ENCODE results near the gene ZNF579. TPM values are rescaled to one million over a fixed set of nuclear protein-coding genes. Genes with fewer than 3 reads are reported as not detected.

The ZNF579 gene
- total RNA-seq, 1 donor from 2014 or later = 3.4 TPM

- no peak for ATAC-seq
These were observed 31.5 kb upstream of the ZNF579 start for GRCh38 chr19:55611983-55612645.

DNA sequence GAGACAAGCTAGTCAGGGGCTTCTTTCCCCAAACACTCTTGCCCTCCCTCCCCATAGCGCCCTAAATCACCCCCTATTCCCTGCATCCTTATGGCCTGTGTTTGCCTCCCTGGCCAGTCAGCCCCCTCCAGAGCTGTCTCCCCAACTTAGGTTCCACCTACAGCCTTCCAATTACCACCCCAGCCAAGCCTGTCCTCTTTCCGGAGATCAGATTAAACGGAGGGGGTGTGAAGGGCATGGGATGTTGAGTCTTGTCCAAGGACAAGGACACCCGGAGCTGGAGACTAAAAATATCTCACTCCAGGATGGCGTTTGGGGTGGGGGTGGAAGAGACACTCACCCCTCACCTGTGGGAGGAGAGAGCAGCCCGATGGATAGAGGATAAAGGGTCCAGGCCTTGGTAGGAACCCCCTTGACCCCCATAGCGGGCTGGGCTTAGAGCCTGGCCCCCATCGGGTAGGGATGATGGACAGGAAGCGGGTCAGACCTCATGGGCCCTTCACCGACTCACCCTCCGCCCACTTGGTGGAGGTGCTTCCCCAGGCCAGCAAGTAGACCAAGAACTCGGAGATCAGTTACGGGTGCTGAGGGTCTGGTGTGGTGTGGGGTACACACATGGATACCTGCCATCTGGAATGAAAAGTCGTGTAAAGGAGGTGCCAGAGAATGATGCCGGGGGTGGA, 30.8 kb upstream of the ZNF579 start:
- ATAC-seq = no peak

DNA sequence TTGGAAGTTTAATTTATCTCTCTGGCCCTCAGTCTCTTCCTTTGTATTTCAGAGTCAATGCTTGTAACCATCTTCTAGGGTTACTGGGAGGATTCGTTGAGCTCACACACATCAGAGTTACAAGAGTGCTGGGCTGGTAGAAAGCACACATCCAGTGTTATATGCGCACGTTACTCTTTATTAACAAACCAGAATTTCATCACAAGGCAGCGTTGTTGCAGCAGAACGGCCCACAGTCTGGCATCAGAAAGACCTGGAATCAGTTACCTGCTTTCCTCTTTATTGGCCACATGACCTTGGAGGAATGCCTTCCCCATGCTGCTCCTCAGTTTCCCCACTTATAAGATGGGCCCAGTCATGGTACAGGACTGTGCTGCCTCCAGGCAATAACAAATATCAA, 28.7 kb upstream of the ZNF579 start:
- ATAC-seq = no peak

DNA sequence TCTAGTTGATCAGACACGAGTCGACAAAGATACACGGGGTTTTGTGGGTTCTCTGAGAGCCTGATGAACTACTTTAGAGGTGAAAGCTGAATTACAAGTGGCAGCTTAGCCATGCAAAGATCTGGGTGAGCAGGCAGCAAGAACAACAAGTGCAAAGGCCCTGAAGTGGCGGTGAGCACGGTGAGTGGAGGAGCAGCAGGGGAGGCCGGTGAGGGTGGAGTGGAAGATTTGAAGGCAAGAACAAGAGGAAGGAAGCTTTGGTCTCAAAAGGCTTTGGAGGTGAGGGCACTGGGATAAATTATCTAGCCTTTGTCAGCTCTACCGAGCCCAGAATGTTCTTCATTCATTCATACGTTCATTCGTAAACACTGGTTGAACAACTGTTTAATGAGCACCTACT, 26.2 kb upstream of the ZNF579 start:
- ATAC-seq = no peak

DNA sequence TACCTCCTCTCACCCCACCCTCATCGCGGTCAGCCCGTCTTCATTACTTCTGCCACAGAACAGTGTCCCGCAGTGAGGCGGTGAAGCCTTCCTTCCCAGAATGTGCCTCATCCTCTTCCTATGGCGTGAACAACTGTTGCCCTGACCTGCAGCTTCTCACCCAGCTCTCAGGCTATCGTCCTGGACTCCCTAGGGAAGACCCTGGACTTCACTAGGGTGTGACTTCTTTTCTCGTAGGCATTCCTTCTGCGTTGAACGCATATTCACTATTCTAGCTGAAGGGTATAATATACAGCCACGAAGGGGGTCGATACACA, 25.8 kb upstream of the ZNF579 start:
- no peak for ATAC-seq

DNA sequence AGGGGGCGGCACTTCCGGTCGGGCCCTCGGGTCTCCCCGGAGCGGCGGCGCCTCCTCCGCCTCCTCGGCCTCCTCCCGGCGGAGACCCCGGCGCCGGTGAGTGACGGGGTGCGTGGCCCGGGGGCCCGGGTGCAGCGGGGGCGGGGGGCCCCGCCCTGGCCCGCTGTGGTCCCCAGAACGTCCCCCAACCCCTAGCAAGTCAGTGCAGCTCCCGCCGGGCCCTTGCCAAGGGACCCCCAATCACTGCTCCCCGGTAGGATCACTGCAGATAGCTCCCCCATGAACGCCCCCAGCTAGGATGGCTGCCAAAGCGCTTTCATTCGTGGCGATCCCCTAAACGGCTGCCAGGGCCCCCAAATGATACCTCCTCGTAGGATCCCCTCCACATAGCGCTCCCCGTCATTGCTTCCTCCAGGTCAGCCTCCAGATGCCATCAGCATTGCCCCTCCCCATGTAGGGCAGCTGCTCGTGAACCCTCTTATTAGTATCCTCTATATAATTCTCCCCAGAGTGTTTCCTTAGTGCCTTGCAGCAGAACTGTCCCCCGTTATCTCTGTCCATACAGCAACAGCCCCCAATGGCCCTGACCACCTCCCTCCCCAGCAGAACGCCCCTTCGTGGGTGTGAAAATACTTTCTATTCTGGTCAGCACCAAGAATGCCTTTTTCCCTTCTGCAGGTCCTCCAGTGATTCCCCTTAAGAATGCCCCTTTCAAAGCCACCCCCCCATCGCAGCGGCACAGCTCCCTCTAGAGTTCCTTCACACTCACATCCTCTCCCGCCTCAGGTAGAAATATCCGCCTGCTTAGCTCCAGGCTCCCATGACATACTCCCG, 25.2 kb upstream of the ZNF579 start, which contains the start of gene ZNF865:
ZNF865 (plus strand) TSS at position 11 of the 834 bp plus-strand sequence. CDS start 7,972 bp downstream, outside the sequence.
- ATAC-seq = peak; percentile 57

DNA sequence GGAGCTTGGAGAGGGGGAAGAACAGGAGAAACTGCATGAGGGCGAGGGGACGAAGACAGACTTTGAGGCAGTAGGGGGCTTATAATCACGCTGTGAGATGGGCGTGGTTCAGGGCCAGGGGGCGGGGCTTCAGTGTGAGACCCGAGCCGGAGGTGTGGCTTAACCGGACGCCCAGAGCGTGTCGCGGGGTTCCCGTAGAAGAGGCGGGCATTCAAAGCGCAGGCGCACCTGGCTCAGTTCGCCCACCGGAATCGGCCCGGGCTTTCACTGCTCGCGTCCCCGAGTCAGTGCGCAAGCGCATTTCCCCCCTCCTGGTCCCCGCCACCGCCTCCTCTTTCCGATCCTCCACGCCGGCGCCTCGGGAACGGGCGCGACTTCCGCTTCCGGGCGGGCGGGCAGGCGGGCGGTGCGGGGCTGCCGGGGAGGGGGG, 24.6 kb upstream of the ZNF579 start:
- ATAC-seq = peak; percentile 73

GRCh38 chr19:55603581-55604292, 23.1 kb upstream of the ZNF579 start:
- no peak for ATAC-seq

GRCh38 chr19:55603115-55603514, 22.5 kb upstream of the ZNF579 start:
- no peak for ATAC-seq

DNA sequence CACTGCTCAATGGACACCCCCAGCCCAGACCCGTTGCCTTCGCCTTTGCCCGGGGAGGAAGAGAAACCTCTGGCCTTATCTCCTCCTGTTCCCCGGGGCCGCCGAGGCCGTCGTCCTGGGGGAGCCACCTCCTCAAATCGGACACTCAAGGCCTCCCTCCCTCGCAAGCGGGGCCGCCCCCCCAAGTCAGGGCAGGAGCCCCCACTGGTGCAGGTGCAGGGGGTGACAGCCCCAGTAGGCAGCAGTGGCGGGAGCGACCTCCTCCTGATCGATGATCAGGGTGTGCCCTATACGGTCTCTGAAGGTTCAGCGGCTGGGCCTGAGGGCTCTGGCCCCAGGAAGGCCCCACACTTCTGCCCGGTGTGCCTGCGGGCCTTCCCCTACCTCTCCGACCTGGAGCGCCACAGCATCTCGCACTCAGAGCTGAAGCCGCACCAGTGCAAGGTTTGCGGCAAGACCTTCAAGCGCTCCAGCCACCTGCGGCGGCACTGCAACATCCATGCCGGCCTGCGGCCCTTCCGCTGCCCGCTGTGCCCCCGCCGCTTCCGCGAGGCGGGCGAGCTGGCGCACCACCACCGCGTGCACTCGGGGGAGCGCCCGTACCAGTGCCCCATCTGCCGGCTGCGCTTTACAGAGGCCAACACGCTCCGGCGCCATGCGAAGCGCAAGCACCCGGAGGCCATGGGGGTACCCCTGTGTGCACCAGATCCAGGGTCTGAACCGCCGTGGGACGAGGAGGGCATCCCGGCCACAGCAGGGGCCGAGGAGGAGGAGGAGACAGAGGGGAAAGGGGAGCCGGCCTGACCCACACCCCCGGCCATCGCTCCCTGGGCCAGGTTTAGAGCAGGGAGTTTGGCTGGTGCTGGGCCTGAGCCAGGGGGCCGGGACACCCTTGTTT, 21.7 kb upstream of the ZNF579 start:
- ATAC-seq = no peak

DNA sequence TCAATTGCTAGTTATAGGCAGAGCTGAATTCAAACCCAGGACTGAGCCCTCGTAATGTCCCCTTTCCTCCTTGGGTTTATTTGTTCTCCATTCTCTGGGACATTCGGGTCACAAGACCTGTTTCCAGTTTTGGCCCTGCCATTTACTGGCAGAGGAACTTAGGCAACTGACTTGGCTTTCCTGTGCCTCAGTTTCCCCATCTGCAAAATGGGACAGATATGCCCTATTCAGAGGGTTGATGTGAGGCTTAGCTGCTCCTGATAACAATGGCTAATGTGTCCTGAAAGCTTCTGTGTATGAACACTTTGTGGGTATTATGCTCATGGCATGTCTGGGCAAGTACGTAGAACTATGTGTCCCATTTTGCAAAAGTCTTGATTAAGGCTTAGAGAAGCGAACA, 20.4 kb upstream of the ZNF579 start:
- ATAC-seq = no peak

- no peak for ATAC-seq
These were observed 20.0 kb upstream of the ZNF579 start for GRCh38 chr19:55600662-55601028.

GRCh38 chr19:55599842-55600661, 19.4 kb upstream of the ZNF579 start, which contains the start of gene ZNF524:
ZNF524 (plus strand) TSS chr19:55600288; CDS start chr19:55602113, 1,825 bp downstream.
- peak; percentile 50 for ATAC-seq

- peak; percentile 88 for ATAC-seq
These were observed 18.8 kb upstream of the ZNF579 start, which contains the start of gene FIZ1 for GRCh38 chr19:55599468-55599841. FIZ1 (minus strand) TSS chr19:55599517; CDS start chr19:55597865, 1,652 bp downstream.

GRCh38 chr19:55598719-55599467, 18.2 kb upstream of the ZNF579 start:
- peak; percentile 90 for ATAC-seq

DNA sequence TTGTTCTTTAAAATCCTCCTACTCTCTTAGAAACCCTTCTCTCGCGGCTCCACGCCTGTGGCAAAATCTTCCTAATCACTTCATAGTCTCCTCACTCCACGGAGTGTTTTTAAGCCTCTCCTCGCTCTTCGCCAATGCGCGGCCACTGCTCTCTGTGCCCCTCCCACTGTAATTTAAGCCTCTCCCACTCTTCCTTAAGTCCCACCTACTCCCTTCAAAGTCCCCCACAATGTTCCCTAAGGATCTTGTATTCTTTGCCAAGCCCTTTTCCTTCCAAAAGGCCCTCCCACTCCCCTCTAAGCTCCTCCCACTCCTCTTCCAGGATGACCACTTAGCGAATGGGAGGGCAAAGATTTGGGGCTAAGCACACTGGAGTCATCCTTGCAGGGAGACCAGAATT, 17.4 kb upstream of the ZNF579 start:
- ATAC-seq = no peak

GRCh38 chr19:55597501-55597921, 16.9 kb upstream of the ZNF579 start:
- no peak for ATAC-seq

DNA sequence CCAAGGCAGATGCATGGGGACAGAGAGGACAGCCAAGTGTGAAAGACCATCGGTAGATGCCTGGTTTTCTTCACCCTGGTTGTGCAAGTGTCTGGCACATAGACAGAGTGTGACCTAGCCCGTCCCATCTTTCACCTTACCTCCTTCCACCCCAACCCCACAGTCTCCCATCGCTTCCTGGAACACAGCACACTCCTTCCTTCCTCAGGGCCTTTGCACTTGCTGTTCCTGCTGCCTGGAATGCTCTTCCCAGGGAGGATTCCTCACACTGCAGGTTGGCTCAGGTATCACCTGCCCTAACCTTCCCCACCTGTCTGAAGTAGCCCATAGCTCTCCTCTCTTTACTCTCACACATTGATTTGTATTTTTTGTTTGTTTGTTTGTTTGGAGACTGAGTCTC, 15.7 kb upstream of the ZNF579 start:
- ATAC-seq = no peak

GRCh38 chr19:55594996-55595545, 14.4 kb upstream of the ZNF579 start:
- no peak for ATAC-seq

Measured in esophagus mucosa (tissue), 1 donor.